Testis (tissue), 2 donors: ENCODE results near the gene TCF15.

ENCODE experiments used
- POLR2A ChIP-seq: fragments of 450-650 bp; IDR thresholded peaks from one replicate; pipeline ENCODE4 v1.6.1; 2017; ENCODE audit warnings: antibody characterized with exemption, mild to moderate bottlenecking, moderate library complexity
- TF ChIP-seq, protein P1 (sequence below), 3 experiments: fragments of 450-650 bp in 2 of 3; fragments of 200-600 bp in 1 of 3; sonication (generic) in 1 of 3; IDR thresholded peaks; one replicate each; pipeline ENCODE4 v1.5.1; 2016 to 2019; ENCODE audit warnings: antibody characterized with exemption in 3 of 3, mild to moderate bottlenecking in 2 of 3, moderate library complexity in 1 of 3

- TF ChIP-seq POLR2A: no peak
- TF ChIP-seq, protein P1, sequence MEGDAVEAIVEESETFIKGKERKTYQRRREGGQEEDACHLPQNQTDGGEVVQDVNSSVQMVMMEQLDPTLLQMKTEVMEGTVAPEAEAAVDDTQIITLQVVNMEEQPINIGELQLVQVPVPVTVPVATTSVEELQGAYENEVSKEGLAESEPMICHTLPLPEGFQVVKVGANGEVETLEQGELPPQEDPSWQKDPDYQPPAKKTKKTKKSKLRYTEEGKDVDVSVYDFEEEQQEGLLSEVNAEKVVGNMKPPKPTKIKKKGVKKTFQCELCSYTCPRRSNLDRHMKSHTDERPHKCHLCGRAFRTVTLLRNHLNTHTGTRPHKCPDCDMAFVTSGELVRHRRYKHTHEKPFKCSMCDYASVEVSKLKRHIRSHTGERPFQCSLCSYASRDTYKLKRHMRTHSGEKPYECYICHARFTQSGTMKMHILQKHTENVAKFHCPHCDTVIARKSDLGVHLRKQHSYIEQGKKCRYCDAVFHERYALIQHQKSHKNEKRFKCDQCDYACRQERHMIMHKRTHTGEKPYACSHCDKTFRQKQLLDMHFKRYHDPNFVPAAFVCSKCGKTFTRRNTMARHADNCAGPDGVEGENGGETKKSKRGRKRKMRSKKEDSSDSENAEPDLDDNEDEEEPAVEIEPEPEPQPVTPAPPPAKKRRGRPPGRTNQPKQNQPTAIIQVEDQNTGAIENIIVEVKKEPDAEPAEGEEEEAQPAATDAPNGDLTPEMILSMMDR (IDR thresholded peaks at IDR 0.05): no peak
These were observed 37.4 kb upstream of the TCF15 start for GRCh38 chr20:647479-648019.
